Neural progenitor cell (in vitro differentiated cells): ENCODE data around the gene IL1RAPL1. TPM values are rescaled to one million over a fixed set of nuclear protein-coding genes. Genes with fewer than 3 reads are reported as not detected.

ENCODE experiments used
- DNase-seq: peaks from one replicate; pipeline ENCODE4 v3.0.0-alpha.2; 2016; ENCODE audit warnings: low spot score
- H2AFZ ChIP-seq: fragments of 200-600 bp; sonication (generic); replicated peaks from 2 replicates; pipeline ENCODE4 v1.6.1; 2016; ENCODE audit warnings: antibody characterized with exemption
- H3F3A ChIP-seq: fragments of 200-600 bp; sonication (generic); 2 replicates; pipeline ENCODE4 v1.6.1; 2016; ENCODE audit warnings: antibody characterized with exemption, low read depth
- H3K27ac ChIP-seq: fragments of 200-600 bp; sonication (generic); 2 replicates; pipeline ENCODE4 v1.5.1; 2016; ENCODE audit warnings: mild to moderate bottlenecking
- H3K27me3 ChIP-seq: fragments of 200-600 bp; sonication (generic); 2 replicates; pipeline ENCODE4 v1.6.1; 2016; ENCODE audit warnings: mild to moderate bottlenecking, moderate library complexity
- H3K36me3 ChIP-seq: fragments of 200-600 bp; sonication (generic); 2 replicates; pipeline ENCODE4 v1.5.1; 2016
- H3K4me1 ChIP-seq: fragments of 200-600 bp; sonication (generic); 2 replicates; pipeline ENCODE4 v1.6.1; 2016; ENCODE audit warnings: mixed run types
- H3K4me2 ChIP-seq: fragments of 200-600 bp; sonication (generic); 2 replicates; pipeline ENCODE4 v1.6.1; 2016
- H3K4me3 ChIP-seq: fragments of 200-600 bp; sonication (generic); 2 replicates; pipeline ENCODE4 v1.5.1; 2016
- H3K79me2 ChIP-seq: fragments of 200-600 bp; sonication (generic); 2 replicates; pipeline ENCODE4 v1.6.1; 2016; ENCODE audit warnings: low read depth
- H3K9ac ChIP-seq: fragments of 200-600 bp; sonication (generic); 2 replicates; pipeline ENCODE4 v1.6.1; 2016
- H3K9me3 ChIP-seq: fragments of 200-600 bp; sonication (generic); 2 replicates; pipeline ENCODE4 v1.5.1; 2016; ENCODE audit warnings: low read depth
- H4K20me1 ChIP-seq: fragments of 200-600 bp; sonication (generic); 2 replicates; pipeline ENCODE4 v1.6.1; 2016; ENCODE audit warnings: low read depth
- H3K27ac Mint-ChIP-seq: 3 replicates; pipeline ENCODE4 v1.8.0; 2021; ENCODE audit warnings: mixed read lengths
- H3K27me3 Mint-ChIP-seq: 2 replicates; pipeline ENCODE4 v1.8.0; 2022; ENCODE audit warnings: low read depth, mild to moderate bottlenecking, inconsistent platforms, moderate library complexity, mixed read lengths; ENCODE audit not compliant: insufficient read depth
- H3K36me3 Mint-ChIP-seq: 3 replicates; pipeline ENCODE4 v1.8.0; 2021; ENCODE audit warnings: mixed read lengths
- H3K4me1 Mint-ChIP-seq: 3 replicates; pipeline ENCODE4 v1.8.0; 2021; ENCODE audit warnings: mixed read lengths
- H3K4me3 Mint-ChIP-seq: 3 replicates; pipeline ENCODE4 v1.8.0; 2021; ENCODE audit warnings: mild to moderate bottlenecking, moderate library complexity, mixed read lengths
- H3K9me3 Mint-ChIP-seq: 3 replicates; pipeline ENCODE4 v1.8.0; 2020; ENCODE audit warnings: mixed read lengths
- CTCF ChIP-seq: fragments of 200-600 bp; sonication (generic); IDR thresholded peaks from 2 replicates; pipeline ENCODE4 v1.5.1; 2017; ENCODE audit warnings: antibody characterized with exemption, mild to moderate bottlenecking
- EZH2 ChIP-seq: fragments of 200-600 bp; sonication (generic); IDR thresholded peaks from 2 replicates; pipeline ENCODE4 v1.6.1; 2017; ENCODE audit warnings: antibody characterized with exemption, mild to moderate bottlenecking, moderate library complexity
- EZH2phosphoT487 ChIP-seq: fragments of 200-600 bp; sonication (generic); IDR thresholded peaks from 2 replicates; pipeline ENCODE4 v1.6.1; 2017; ENCODE audit warnings: antibody characterized with exemption
- total RNA-seq: library from RNA; depleted of rRNA; stranded (reverse); fragments of >200 nt; gene quantifications from 2 replicates; pipeline ENCODE4 v1.2.3, GENCODE V29; 2015; ENCODE audit warnings: low replicate concordance

Gene IL1RAPL1
- total RNA-seq, 1 donor from 2014 or later = 13.4 TPM

DNA sequence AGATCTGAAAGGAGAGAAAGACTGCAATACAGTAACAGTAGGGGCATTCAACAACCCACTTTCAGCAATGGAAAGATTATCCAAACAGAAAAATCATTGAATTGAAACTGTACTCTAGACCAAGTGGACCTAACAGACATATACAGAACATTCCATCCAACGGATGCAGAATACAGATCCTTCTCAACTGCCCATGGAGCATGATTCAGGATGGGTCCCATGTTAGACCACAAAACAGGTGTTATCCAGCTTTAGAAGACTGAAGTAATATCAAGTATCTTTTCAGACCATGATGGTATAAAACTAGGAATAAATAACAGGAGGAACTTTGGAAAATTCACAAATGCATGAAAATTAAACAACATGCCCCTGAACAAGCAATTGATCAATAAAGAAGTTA lies 1060.9 kb downstream of the IL1RAPL1 start:
- no peaks in the 10 kb centered on the region for H3F3A ChIP-seq
- H3K9me3 Mint-ChIP-seq = no peaks in the 10 kb centered on the region
- H3K27me3 Mint-ChIP-seq = no peaks in the 10 kb centered on the region
- DNase-seq = no peak
- H3K4me1 ChIP-seq = no peaks in the 10 kb centered on the region
- no peaks in the 10 kb centered on the region for H3K36me3 Mint-ChIP-seq
- H3K9me3 ChIP-seq = peaks cover 16% of the 10 kb centered on the region
- H3K27ac Mint-ChIP-seq = no peak overlapping the region
- no peak overlapping the region for H3K27ac ChIP-seq
- peaks cover 6% of the 10 kb centered on the region for H3K36me3 ChIP-seq
- no peak for TF ChIP-seq EZH2
- no peak for TF ChIP-seq CTCF
- TF ChIP-seq EZH2phosphoT487 = no peak
- H3K27me3 ChIP-seq = no peaks in the 10 kb centered on the region
- no peaks in the 10 kb centered on the region for H3K79me2 ChIP-seq
- H3K4me3 Mint-ChIP-seq = no peak overlapping the region
- H3K4me1 Mint-ChIP-seq = no peaks in the 10 kb centered on the region
- no peak overlapping the region for H2AFZ ChIP-seq
- no peak overlapping the region for H3K4me2 ChIP-seq
- H4K20me1 ChIP-seq = no peaks in the 10 kb centered on the region
- no peak overlapping the region for H3K4me3 ChIP-seq
- no peak overlapping the region for H3K9ac ChIP-seq

GRCh38 chrX:29652484-29652883 lies 1065.2 kb downstream of the IL1RAPL1 start:
- Histone ChIP-seq H3F3A (no peaks in the 10 kb centered on the region), H3K4me3 (no peak overlapping the region), H3K27me3 (no peaks in the 10 kb centered on the region), H2AFZ (no peak overlapping the region), H3K9me3 (peaks cover 4% of the 10 kb centered on the region), H3K4me2 (no peak overlapping the region), H3K36me3 (no peaks in the 10 kb centered on the region), H4K20me1 (no peaks in the 10 kb centered on the region), H3K79me2 (no peaks in the 10 kb centered on the region), H3K27ac (no peak overlapping the region), H3K4me1 (no peaks in the 10 kb centered on the region), H3K9ac (no peak overlapping the region)
- Mint-ChIP-seq H3K27me3 (no peaks in the 10 kb centered on the region), H3K4me3 (no peak overlapping the region), H3K4me1 (no peaks in the 10 kb centered on the region), H3K9me3 (no peaks in the 10 kb centered on the region), H3K27ac (no peak overlapping the region), H3K36me3 (no peaks in the 10 kb centered on the region)
- TF ChIP-seq EZH2 (no peak), CTCF (no peak), EZH2phosphoT487 (no peak)
- no peak for DNase-seq

DNA sequence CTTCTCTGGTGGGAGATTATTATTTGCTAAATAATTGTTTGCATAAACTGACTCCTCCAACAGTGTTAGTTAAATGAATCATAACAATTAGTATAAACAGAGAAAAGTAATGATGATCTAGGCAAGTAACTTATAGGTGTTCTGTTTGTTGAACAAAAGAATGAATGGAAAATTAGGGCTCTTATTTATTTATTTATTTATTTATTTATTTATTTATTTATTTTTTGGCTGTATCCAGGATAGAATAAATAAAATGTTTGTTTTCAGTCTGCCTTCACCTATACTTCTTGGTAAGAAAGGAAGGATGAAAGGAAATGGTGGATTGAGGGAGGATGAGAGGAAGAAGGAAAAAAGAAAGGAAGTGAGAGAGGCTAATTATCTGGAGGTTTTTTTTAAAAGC lies 1066.5 kb downstream of the IL1RAPL1 start:
- Histone ChIP-seq H3K4me2 (no peak overlapping the region), H3K79me2 (no peaks in the 10 kb centered on the region), H3K9ac (no peak overlapping the region), H2AFZ (no peak overlapping the region), H3K4me3 (no peak overlapping the region), H3K4me1 (no peaks in the 10 kb centered on the region), H3K27me3 (no peaks in the 10 kb centered on the region), H4K20me1 (no peaks in the 10 kb centered on the region), H3F3A (no peaks in the 10 kb centered on the region), H3K9me3 (peaks cover 4% of the 10 kb centered on the region), H3K27ac (no peak overlapping the region), H3K36me3 (no peaks in the 10 kb centered on the region)
- Mint-ChIP-seq H3K9me3 (no peaks in the 10 kb centered on the region), H3K27me3 (no peaks in the 10 kb centered on the region), H3K27ac (no peak overlapping the region), H3K36me3 (no peaks in the 10 kb centered on the region), H3K4me3 (no peak overlapping the region), H3K4me1 (no peaks in the 10 kb centered on the region)
- TF ChIP-seq EZH2phosphoT487 = no peak
- no peak for DNase-seq

DNA sequence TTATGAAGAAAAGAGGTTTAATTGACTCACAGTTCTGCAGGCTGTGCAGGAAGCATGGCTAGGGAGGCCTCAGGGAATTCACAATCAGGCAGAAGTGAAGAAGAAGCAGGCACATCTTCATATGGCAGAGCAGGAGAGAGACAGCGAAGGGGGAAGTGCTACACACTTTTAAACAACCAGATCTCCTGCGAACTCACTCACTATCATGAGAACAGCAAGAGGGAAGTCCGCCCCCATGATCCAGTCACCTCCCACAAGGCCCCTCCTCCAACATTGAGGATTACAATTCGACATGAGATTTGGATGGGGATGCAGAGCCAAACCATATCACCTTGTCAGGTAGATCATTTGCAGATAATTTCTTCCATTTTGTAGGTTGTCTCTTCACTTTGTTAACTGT lies 1072.7 kb downstream of the IL1RAPL1 start:
- no peak overlapping the region for H3K4me3 ChIP-seq
- H3K27me3 ChIP-seq = no peaks in the 10 kb centered on the region
- H3K36me3 ChIP-seq = no peaks in the 10 kb centered on the region
- no peaks in the 10 kb centered on the region for H3K36me3 Mint-ChIP-seq
- no peaks in the 10 kb centered on the region for H3K9me3 ChIP-seq
- no peaks in the 10 kb centered on the region for H3K79me2 ChIP-seq
- no peak overlapping the region for H3K9ac ChIP-seq
- no peaks in the 10 kb centered on the region for H3K4me1 Mint-ChIP-seq
- H3K4me2 ChIP-seq = no peak overlapping the region
- H3K4me1 ChIP-seq = no peaks in the 10 kb centered on the region
- no peaks in the 10 kb centered on the region for H4K20me1 ChIP-seq
- no peak for DNase-seq
- no peaks in the 10 kb centered on the region for H3K9me3 Mint-ChIP-seq
- H3K4me3 Mint-ChIP-seq = no peak overlapping the region
- no peak overlapping the region for H3K27ac ChIP-seq
- TF ChIP-seq CTCF (no peak), EZH2phosphoT487 (no peak), EZH2 (no peak)
- no peaks in the 10 kb centered on the region for H3K27me3 Mint-ChIP-seq
- H3F3A ChIP-seq = no peaks in the 10 kb centered on the region
- H2AFZ ChIP-seq = no peak overlapping the region
- no peak overlapping the region for H3K27ac Mint-ChIP-seq
